ENCODE results near the gene AKTIP. TPM values are rescaled to one million over a fixed set of nuclear protein-coding genes. Genes with fewer than 3 reads are reported as not detected.

Gene AKTIP
- total RNA-seq, 4 donors from 2014 or later: 37.0 to 68.7 (median 50.5) TPM

- Histone ChIP-seq H3K36me3 (peaks cover 0 to 76% (median 36%) of the 10 kb centered on the region in 4 donors), H3K9me3 (no peaks in the 10 kb centered on the region), H3K27ac (no peak overlapping the region), H3K27me3 (no peaks in the 10 kb centered on the region), H3K4me1 (peaks cover 0 to 13% (median 2%) of the 10 kb centered on the region in 4 donors), H3K4me3 (no peak overlapping the region)
- 95% methylated on average over 3 to 6 of the region's 6 CpGs for WGBS, 2 donors (ENCODE audit: low coverage in 1 of 2)
- intact Hi-C loops (cut with DNase I; ENCODE audit: low total_unique reads): no loop called here
- in situ Hi-C loops (cut with MboI; ENCODE audit: low pct_ligation_motif_present in 1 of 4, low pct_unique_long_range_greater_than_20kb in 1 of 4, low sequenced_read_pairs in 3 of 4): loop anchor here in 2 of 4 donors (5.0 to 25.0 kb wide), 2 partner anchors 52 to 207 kb away; no protein-coding TSS in a partner anchor
- TF ChIP-seq POLR2AphosphoS5 (IDR thresholded peaks at IDR 0.05) (no peak), POLR2A (IDR thresholded peaks at IDR 0.05) (no peak), CTCF (IDR thresholded peaks at IDR 0.05) (no peak), EP300 (IDR thresholded peaks at IDR 0.05; ENCODE audit: low read depth) (no peak)
- DNase-seq: no peak
Measured at GRCh38 chr16:53494636-53495035, 8.4 kb downstream of the AKTIP start.

DNA sequence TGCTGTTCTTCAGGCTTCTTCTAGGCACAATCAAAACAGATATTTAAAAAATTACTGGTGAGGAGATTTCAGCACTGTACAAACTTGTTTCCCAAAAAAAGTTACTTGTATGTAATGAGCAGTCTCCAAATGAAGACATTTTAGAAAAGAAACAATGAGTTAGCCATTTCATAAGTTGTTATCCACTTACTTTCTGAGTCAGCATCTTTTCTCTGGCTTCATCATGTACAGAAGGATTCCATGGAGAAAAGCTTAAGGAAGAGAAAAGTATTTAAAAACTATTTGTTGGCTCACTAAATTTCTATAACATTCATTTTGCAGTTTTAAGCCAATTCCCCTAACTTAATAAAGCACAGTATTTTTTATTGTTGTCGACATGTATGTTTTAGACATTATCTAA is 10.5 kb downstream of the AKTIP start:
- Histone ChIP-seq H3K27me3 (no peaks in the 10 kb centered on the region), H3K36me3 (peaks cover 0 to 79% (median 37%) of the 10 kb centered on the region in 4 donors), H3K4me3 (no peak overlapping the region), H3K9me3 (no peaks in the 10 kb centered on the region), H3K27ac (no peak overlapping the region), H3K4me1 (no peaks in the 10 kb centered on the region)
- DNase-seq: no peak
- intact Hi-C loops (cut with DNase I; ENCODE audit: low total_unique reads): no loop called here
- 80 to 98% methylated on average over 1 of the region's 1 CpG for WGBS, 2 donors (ENCODE audit: low coverage in 1 of 2)
- in situ Hi-C loops (cut with MboI; ENCODE audit: low pct_ligation_motif_present in 1 of 4, low pct_unique_long_range_greater_than_20kb in 1 of 4, low sequenced_read_pairs in 3 of 4): loop anchor here in 1 of 4 donors (25.0 kb wide), 1 partner anchor 205 kb away; no protein-coding TSS in a partner anchor
- no peak for TF ChIP-seq POLR2A (IDR thresholded peaks at IDR 0.05)
- no peak for TF ChIP-seq CTCF (IDR thresholded peaks at IDR 0.05)
- TF ChIP-seq EP300 (IDR thresholded peaks at IDR 0.05; ENCODE audit: low read depth): no peak
- no peak for TF ChIP-seq POLR2AphosphoS5 (IDR thresholded peaks at IDR 0.05)

DNA sequence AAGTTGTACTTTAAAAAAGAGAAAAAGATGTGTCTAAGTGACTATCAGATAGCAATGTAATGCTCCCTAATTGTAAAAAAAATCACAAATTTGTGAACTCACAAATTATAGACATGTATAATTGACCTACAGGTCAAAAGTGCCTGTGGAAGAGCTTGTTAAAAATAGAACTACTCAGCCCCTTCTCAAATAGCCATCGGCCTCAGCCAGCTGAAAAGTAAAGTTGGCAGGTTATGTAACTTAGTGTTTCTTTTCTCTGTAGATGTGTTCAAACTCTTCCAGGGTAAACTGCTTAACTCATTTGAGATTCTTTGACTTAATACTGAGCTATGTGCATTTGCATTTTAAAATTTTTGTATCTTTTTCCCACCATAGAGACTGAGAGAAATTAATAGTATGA is 13.3 kb downstream of the AKTIP start:
- Histone ChIP-seq H3K4me1 (no peaks in the 10 kb centered on the region), H3K27ac (no peak overlapping the region), H3K4me3 (no peak overlapping the region), H3K36me3 (peaks cover 0 to 76% (median 36%) of the 10 kb centered on the region in 4 donors), H3K9me3 (no peaks in the 10 kb centered on the region), H3K27me3 (no peaks in the 10 kb centered on the region)
- TF ChIP-seq CTCF (IDR thresholded peaks at IDR 0.05) (no peak), POLR2AphosphoS5 (IDR thresholded peaks at IDR 0.05) (no peak), POLR2A (IDR thresholded peaks at IDR 0.05) (no peak), EP300 (IDR thresholded peaks at IDR 0.05; ENCODE audit: low read depth) (no peak)
- in situ Hi-C loops (cut with MboI; ENCODE audit: low pct_ligation_motif_present in 1 of 4, low pct_unique_long_range_greater_than_20kb in 1 of 4, low sequenced_read_pairs in 3 of 4) (loop anchor here in 1 of 4 donors (25.0 kb wide), 1 partner anchor 202 kb away; no protein-coding TSS in a partner anchor), intact Hi-C loops (cut with DNase I; ENCODE audit: low total_unique reads) (no loop called here)
- WGBS, 2 donors (ENCODE audit: low coverage in 1 of 2): 74 to 100% methylated on average over 1 of the region's 1 CpG
- DNase-seq: no peak

GRCh38 chr16:53486230-53486629 is 16.8 kb downstream of the AKTIP start:
- Histone ChIP-seq H3K9me3 (no peaks in the 10 kb centered on the region), H3K27me3 (no peaks in the 10 kb centered on the region), H3K27ac (no peak overlapping the region), H3K4me3 (no peak overlapping the region), H3K36me3 (peaks cover 0 to 80% (median 37%) of the 10 kb centered on the region in 4 donors), H3K4me1 (no peaks in the 10 kb centered on the region)
- no peak for TF ChIP-seq POLR2AphosphoS5 (IDR thresholded peaks at IDR 0.05)
- no peak for TF ChIP-seq POLR2A (IDR thresholded peaks at IDR 0.05)
- TF ChIP-seq EP300 (IDR thresholded peaks at IDR 0.05; ENCODE audit: low read depth): no peak
- no peak for TF ChIP-seq CTCF (IDR thresholded peaks at IDR 0.05)
- intact Hi-C loops (cut with DNase I; ENCODE audit: low total_unique reads) (no loop called here), in situ Hi-C loops (cut with MboI; ENCODE audit: low pct_ligation_motif_present in 1 of 4, low pct_unique_long_range_greater_than_20kb in 1 of 4, low sequenced_read_pairs in 3 of 4) (loop anchor here in 1 of 4 donors (25.0 kb wide), 1 partner anchor 199 kb away; no protein-coding TSS in a partner anchor)
- DNase-seq: no peak

Data from transverse colon (tissue), 4 donors.